Measurements from ENCODE around the gene EEF2K.
"Not testable (repeated sequence)": the region's sequence is repeated elsewhere in the genome, so short reads cannot be mapped to it uniquely, and the experiment has no call there.

The EEF2K gene

GRCh38 chr16:22297114-22297870, 91.2 kb downstream of the EEF2K start, which contains the start of gene POLR3E:
Gene POLR3E (plus strand): TSS chr16:22297409. CDS start chr16:22302969, 5,560 bp downstream.
- DNase-seq: peak; percentile 91

- DNase-seq: peak; percentile 82
Measured at GRCh38 chr16:22297871-22298733, 92.0 kb downstream of the EEF2K start.

GRCh38 chr16:22299036-22299435, 93.0 kb downstream of the EEF2K start:
- no peak for DNase-seq

- DNase-seq: no peak
Measured at GRCh38 chr16:22300427-22301071, 94.5 kb downstream of the EEF2K start.

GRCh38 chr16:22301423-22301822, 95.3 kb downstream of the EEF2K start:
- not testable (repeated sequence) for DNase-seq

- no peak for DNase-seq
Measured at GRCh38 chr16:22302776-22303363, 96.8 kb downstream of the EEF2K start.

- no peak for DNase-seq
Measured at GRCh38 chr16:22304411-22304810, 98.3 kb downstream of the EEF2K start.

- no peak for DNase-seq
Measured at GRCh38 chr16:22306788-22307187, 100.7 kb downstream of the EEF2K start.

GRCh38 chr16:22307838-22308237, 101.8 kb downstream of the EEF2K start:
- no peak for DNase-seq

GRCh38 chr16:22308824-22309520, 102.9 kb downstream of the EEF2K start:
- no peak for DNase-seq

GRCh38 chr16:22311520-22311919, 105.4 kb downstream of the EEF2K start:
- no peak for DNase-seq

GRCh38 chr16:22312897-22313781, 107.1 kb downstream of the EEF2K start:
- DNase-seq: no peak

GRCh38 chr16:22313876-22314470, 107.9 kb downstream of the EEF2K start:
- DNase-seq: no peak

- DNase-seq: no peak
Measured at GRCh38 chr16:22314661-22315626, 108.9 kb downstream of the EEF2K start.

- no peak for DNase-seq
Measured at GRCh38 chr16:22315979-22316378, 109.9 kb downstream of the EEF2K start.

GRCh38 chr16:22316411-22316811, 110.3 kb downstream of the EEF2K start:
- no peak for DNase-seq

GRCh38 chr16:22317001-22317530, 111.0 kb downstream of the EEF2K start:
- DNase-seq: no peak

GRCh38 chr16:22317625-22318024, 111.5 kb downstream of the EEF2K start:
- no peak for DNase-seq

- no peak for DNase-seq
Measured at GRCh38 chr16:22318690-22319358, 112.7 kb downstream of the EEF2K start.

Data from NCI-H1417 treated with DMSO at 0.1 percent for 48 hours (cell line).